Uterus (tissue), 2 donors: ENCODE results near the gene NLGN1.

Source experiments
- POLR2A ChIP-seq, 2 donors: fragments of 450-650 bp; IDR thresholded peaks; one replicate each; pipeline ENCODE4 v1.6.1; 2016; ENCODE audit warnings: antibody characterized with exemption in 2 of 2, mild to moderate bottlenecking in 1 of 2, moderate library complexity in 1 of 2
- TF ChIP-seq, protein P1 (sequence below), 4 experiments: fragments of 200-600 bp in 2 of 4; fragments of 450-650 bp in 2 of 4; sonication (generic) in 2 of 4; IDR thresholded peaks; one replicate each; pipeline ENCODE4 v1.5.1; 2016 to 2019; ENCODE audit warnings: antibody characterized with exemption in 4 of 4, mild to moderate bottlenecking in 2 of 4, moderate library complexity in 1 of 4

GRCh38 chr3:174116421-174116820 is 718.9 kb downstream of the NLGN1 start:
- TF ChIP-seq, protein P1, sequence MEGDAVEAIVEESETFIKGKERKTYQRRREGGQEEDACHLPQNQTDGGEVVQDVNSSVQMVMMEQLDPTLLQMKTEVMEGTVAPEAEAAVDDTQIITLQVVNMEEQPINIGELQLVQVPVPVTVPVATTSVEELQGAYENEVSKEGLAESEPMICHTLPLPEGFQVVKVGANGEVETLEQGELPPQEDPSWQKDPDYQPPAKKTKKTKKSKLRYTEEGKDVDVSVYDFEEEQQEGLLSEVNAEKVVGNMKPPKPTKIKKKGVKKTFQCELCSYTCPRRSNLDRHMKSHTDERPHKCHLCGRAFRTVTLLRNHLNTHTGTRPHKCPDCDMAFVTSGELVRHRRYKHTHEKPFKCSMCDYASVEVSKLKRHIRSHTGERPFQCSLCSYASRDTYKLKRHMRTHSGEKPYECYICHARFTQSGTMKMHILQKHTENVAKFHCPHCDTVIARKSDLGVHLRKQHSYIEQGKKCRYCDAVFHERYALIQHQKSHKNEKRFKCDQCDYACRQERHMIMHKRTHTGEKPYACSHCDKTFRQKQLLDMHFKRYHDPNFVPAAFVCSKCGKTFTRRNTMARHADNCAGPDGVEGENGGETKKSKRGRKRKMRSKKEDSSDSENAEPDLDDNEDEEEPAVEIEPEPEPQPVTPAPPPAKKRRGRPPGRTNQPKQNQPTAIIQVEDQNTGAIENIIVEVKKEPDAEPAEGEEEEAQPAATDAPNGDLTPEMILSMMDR (IDR thresholded peaks at IDR 0.05) = no peak
- no peak for TF ChIP-seq POLR2A (IDR thresholded peaks at IDR 0.05)
